Putamen (tissue), 1 donor: ENCODE measurements around the gene THSD1.
"Not testable (repeated sequence)": the region's sequence is repeated elsewhere in the genome, so short reads cannot be mapped to it uniquely, and the experiment has no call there.

Source experiments
- DNase-seq: peaks from one replicate; pipeline ENCODE4 v3.0.0-alpha.2; 2016; ENCODE audit warnings: low spot score

THSD1 gene

GRCh38 chr13:52408071-52408658 is 2.2 kb upstream of the THSD1 start:
- not testable (repeated sequence) for DNase-seq

GRCh38 chr13:52407436-52407835 is 1.5 kb upstream of the THSD1 start:
- not testable (repeated sequence) for DNase-seq

- no peak for DNase-seq
Measured at GRCh38 chr13:52406629-52407028, 657 bp upstream of the THSD1 start.

- no peak for DNase-seq
Measured at GRCh38 chr13:52405369-52405766, 604 bp downstream of the THSD1 start.

GRCh38 chr13:52399708-52400107 is 6.3 kb downstream of the THSD1 start:
- DNase-seq, result no peak

- no peak for DNase-seq
Measured at GRCh38 chr13:52399046-52399445, 6.9 kb downstream of the THSD1 start.

GRCh38 chr13:52395704-52396103 is 10.3 kb downstream of the THSD1 start:
- DNase-seq, result no peak

GRCh38 chr13:52394586-52394985 is 11.4 kb downstream of the THSD1 start:
- no peak for DNase-seq

- no peak for DNase-seq
Measured at GRCh38 chr13:52393572-52394357, 12.2 kb downstream of the THSD1 start.

GRCh38 chr13:52387721-52388120 is 18.3 kb downstream of the THSD1 start:
- DNase-seq, result no peak

GRCh38 chr13:52385870-52386269 is 20.1 kb downstream of the THSD1 start:
- DNase-seq, result no peak

GRCh38 chr13:52383366-52383765 is 22.6 kb downstream of the THSD1 start:
- DNase-seq, result no peak

GRCh38 chr13:52378312-52378711 is 27.7 kb downstream of the THSD1 start:
- no peak for DNase-seq

- DNase-seq, result no peak
Measured at GRCh38 chr13:52377898-52378297, 28.1 kb downstream of the THSD1 start.

GRCh38 chr13:52374873-52375411 is 31.0 kb downstream of the THSD1 start:
- DNase-seq, result no peak

- DNase-seq, result no peak
Measured at GRCh38 chr13:52374389-52374788, 31.6 kb downstream of the THSD1 start.

GRCh38 chr13:52373277-52373676 is 32.7 kb downstream of the THSD1 start:
- DNase-seq, result not testable (repeated sequence)

GRCh38 chr13:52371736-52372247 is 34.2 kb downstream of the THSD1 start:
- DNase-seq, result no peak

- DNase-seq, result no peak
Measured at GRCh38 chr13:52366291-52366690, 39.7 kb downstream of the THSD1 start.

- not testable (repeated sequence) for DNase-seq
Measured at GRCh38 chr13:52362169-52362887, 43.6 kb downstream of the THSD1 start.

- DNase-seq, result no peak
Measured at GRCh38 chr13:52361225-52361624, 44.7 kb downstream of the THSD1 start.

GRCh38 chr13:52359534-52359933 is 46.4 kb downstream of the THSD1 start:
- no peak for DNase-seq

- no peak for DNase-seq
Measured at GRCh38 chr13:52356327-52356726, 49.6 kb downstream of the THSD1 start.
